H1 (cell line): ENCODE results near the gene PPP2R5B. TPM values are rescaled to one million over a fixed set of nuclear protein-coding genes. Genes with fewer than 3 reads are reported as not detected.

ENCODE experiments used
- CTCF ChIA-PET: fragments of 300-600 bp; sonication (Branson Sonifier 250); formaldehyde crosslinking; loops from one replicate; lab custom pipeline; 2021; ENCODE audit not compliant: partially characterized antibody; lab: Charles Lee
- POLR2A ChIA-PET: fragments of 300-600 bp; sonication (Branson Sonifier 250); formaldehyde crosslinking; loops from one replicate; lab custom pipeline; 2021; ENCODE audit warnings: inconsistent platforms; ENCODE audit not compliant: partially characterized antibody; lab: Charles Lee
- DNase-seq, 2 experiments: peaks; one replicate each; pipeline versions ENCODE4 v3.0.0 to v3.0.0-alpha.2; 2010 to 2022; ENCODE audit warnings: low spot score in 2 of 2, low read depth in 1 of 2, mixed read lengths in 1 of 2
- FAIRE-seq: peaks from 2 replicates; lab custom pipeline; 2011; peaks lifted over from hg19 to GRCh38; lab: Jason Lieb, UNC
- H2AFZ ChIP-seq: 2 replicates; pipeline ENCODE4 v1.8.1; 2012; ENCODE audit warnings: low read length, inconsistent platforms
- H2AK5ac ChIP-seq: 2 replicates; pipeline ENCODE4 v1.6.1; 2013; ENCODE audit warnings: low read depth, low read length
- H2BK120ac ChIP-seq: replicated peaks from 2 replicates; pipeline ENCODE3; 2013; ENCODE audit warnings: low read depth, low read length, inconsistent platforms
- H2BK12ac ChIP-seq: 2 replicates; pipeline ENCODE4 v1.6.1; 2013; ENCODE audit warnings: low read depth, low read length
- H2BK15ac ChIP-seq: 2 replicates; pipeline ENCODE4 v1.6.1; 2013; ENCODE audit warnings: low read length
- H2BK20ac ChIP-seq: 2 replicates; pipeline ENCODE4 v1.6.1; 2013; ENCODE audit warnings: low read length
- H2BK5ac ChIP-seq: 2 replicates; pipeline ENCODE4 v1.6.1; 2013; ENCODE audit warnings: low read depth, low read length
- H3K14ac ChIP-seq: 2 replicates; pipeline ENCODE4 v1.6.1; 2013; ENCODE audit warnings: inconsistent platforms; ENCODE audit not compliant: insufficient read length
- H3K18ac ChIP-seq: 2 replicates; pipeline ENCODE4 v1.6.1; 2013; ENCODE audit warnings: low read length; ENCODE audit errors: extremely low read depth
- H3K23ac ChIP-seq: 2 replicates; pipeline ENCODE4 v1.6.1; 2013; ENCODE audit warnings: inconsistent platforms; ENCODE audit not compliant: insufficient read length
- H3K23me2 ChIP-seq: 2 replicates; pipeline ENCODE4 v1.6.1; 2013; ENCODE audit warnings: low read depth, low read length
- H3K27ac ChIP-seq: 2 replicates; pipeline ENCODE4 v1.6.1; 2011; ENCODE audit warnings: low read depth, low read length, inconsistent platforms
- H3K27me3 ChIP-seq, 4 experiments: replicated peaks in 1 of 4; 1 replicate in 1 of 4; 2 replicates in 3 of 4; pipeline versions ENCODE4 v1.6.1 to v1.8.1; 2011 to 2013; ENCODE audit warnings: low read length in 3 of 4, mild to moderate bottlenecking in 3 of 4, inconsistent platforms in 2 of 4, mixed read lengths in 2 of 4, moderate library complexity in 1 of 4; ENCODE audit not compliant: control insufficient read depth in 3 of 4, insufficient read depth in 3 of 4; ENCODE audit errors: extremely low read depth in 1 of 4
- H3K36me3 ChIP-seq, 4 experiments: 2 replicates each; pipeline versions ENCODE4 v1.6.1 to v1.8.1; 2011 to 2013; ENCODE audit warnings: mild to moderate bottlenecking in 4 of 4, low read length in 3 of 4, moderate library complexity in 2 of 4, control low read depth in 1 of 4, inconsistent platforms in 1 of 4; ENCODE audit not compliant: insufficient read depth in 4 of 4, control insufficient read depth in 2 of 4
- H3K4ac ChIP-seq: replicated peaks from 2 replicates; pipeline ENCODE3; 2013; ENCODE audit warnings: low read length, low read depth, mixed read lengths, inconsistent platforms; ENCODE audit not compliant: insufficient read length
- H3K4me1 ChIP-seq, 4 experiments: replicated peaks in 1 of 4; 1 replicate in 1 of 4; 2 replicates in 3 of 4; pipeline versions ENCODE4 v1.6.1 to v1.8.1; 2011 to 2013; ENCODE audit warnings: low read length in 3 of 4, inconsistent platforms in 2 of 4, mixed read lengths in 1 of 4; ENCODE audit not compliant: insufficient read depth in 4 of 4, control insufficient read depth in 3 of 4
- H3K4me2 ChIP-seq, 2 experiments: 2 replicates each; pipeline versions ENCODE4 v1.6.1 to v1.8.1; 2011 to 2013; ENCODE audit warnings: low read depth in 2 of 2, low read length in 2 of 2, control low read depth in 1 of 2, inconsistent platforms in 1 of 2, mild to moderate bottlenecking in 1 of 2; ENCODE audit not compliant: insufficient read depth in 1 of 2
- H3K4me3 ChIP-seq, 4 experiments: fragments of 200-600, 300-600 bp in 1 of 4; sonication (generic), shearing (Covaris generic), sonication (Bioruptor Twin) in 1 of 4; 2 replicates each; pipeline versions ENCODE4 v1.5.1 to v1.8.1; 2011 to 2016; ENCODE audit warnings: low read length in 4 of 4, low read depth in 3 of 4, control low read depth in 2 of 4, inconsistent platforms in 2 of 4, mild to moderate bottlenecking in 2 of 4, mixed read lengths in 1 of 4, moderate library complexity in 1 of 4; ENCODE audit not compliant: insufficient read depth in 2 of 4; ENCODE audit errors: extremely low read depth in 1 of 4
- H3K56ac ChIP-seq: replicated peaks from 2 replicates; pipeline ENCODE3; 2013; ENCODE audit warnings: low read depth, mild to moderate bottlenecking, mixed read lengths, low read length, inconsistent platforms; ENCODE audit not compliant: insufficient read length
- H3K79me1 ChIP-seq: 2 replicates; pipeline ENCODE4 v1.6.1; 2013; ENCODE audit warnings: low read depth, low read length, control low read depth
- H3K79me2 ChIP-seq, 2 experiments: 2 replicates each; pipeline versions ENCODE4 v1.6.1 to v1.8.1; 2012 to 2013; ENCODE audit warnings: low read length in 2 of 2, mild to moderate bottlenecking in 2 of 2, inconsistent platforms in 1 of 2; ENCODE audit not compliant: insufficient read depth in 2 of 2, control insufficient read depth in 1 of 2
- H3K9ac ChIP-seq, 4 experiments: replicated peaks in 1 of 4; 1 replicate in 1 of 4; 2 replicates in 3 of 4; pipeline versions ENCODE4 v1.6.1 to v1.8.1; 2011 to 2013; ENCODE audit warnings: low read depth in 3 of 4, low read length in 3 of 4, control low read depth in 2 of 4, mild to moderate bottlenecking in 2 of 4, moderate library complexity in 2 of 4, inconsistent platforms in 1 of 4; ENCODE audit errors: extremely low read depth in 1 of 4
- H3K9me3 ChIP-seq, 2 experiments: 2 replicates each; pipeline versions ENCODE4 v1.6.1 to v1.8.1; 2012 to 2013; ENCODE audit warnings: mild to moderate bottlenecking in 2 of 2, moderate library complexity in 2 of 2, control low read depth in 1 of 2, inconsistent platforms in 1 of 2, low read depth in 1 of 2, low read length in 1 of 2, mixed read lengths in 1 of 2; ENCODE audit not compliant: insufficient read depth in 2 of 2
- H4K20me1 ChIP-seq, 2 experiments: replicated peaks in 1 of 2; 2 replicates each; pipeline versions ENCODE3 to v1.8.1; 2011 to 2013; ENCODE audit warnings: inconsistent platforms in 2 of 2, low read length in 2 of 2, mild to moderate bottlenecking in 1 of 2; ENCODE audit not compliant: insufficient read depth in 2 of 2, control insufficient read depth in 1 of 2
- H4K5ac ChIP-seq: 2 replicates; pipeline ENCODE4 v1.6.1; 2013; ENCODE audit warnings: low read length, low read depth, mixed read lengths, inconsistent platforms; ENCODE audit not compliant: insufficient read length
- H4K8ac ChIP-seq: 2 replicates; pipeline ENCODE4 v1.8.0; 2013; ENCODE audit warnings: mild to moderate bottlenecking, moderate library complexity, low read length, inconsistent platforms; ENCODE audit not compliant: insufficient read depth; ENCODE audit errors: extremely low read depth
- H4K91ac ChIP-seq: replicated peaks from 2 replicates; pipeline ENCODE3; 2013; ENCODE audit warnings: low read length, mixed read lengths, inconsistent platforms; ENCODE audit not compliant: insufficient read length
- FOSL1 ChIP-seq: IDR thresholded peaks from 2 replicates; pipeline ENCODE4 v1.6.1; 2011; ENCODE audit warnings: mild to moderate bottlenecking, low read depth, low read length, moderate library complexity; ENCODE audit not compliant: insufficient read depth
- JUND ChIP-seq: IDR thresholded peaks from 2 replicates; pipeline ENCODE4 v1.6.1; 2011; ENCODE audit warnings: mild to moderate bottlenecking, improper control_type of control experiment, low read length
- YY1 ChIP-seq: IDR thresholded peaks from 2 replicates; pipeline ENCODE4 v1.6.1; 2011; ENCODE audit warnings: low read depth, mild to moderate bottlenecking, low read length
- WGBS, 2 experiments: shearing (Covaris generic) in 1 of 2; methylation state at CpG; one replicate each; pipeline versions ENCODE4 v1.1.6 to v1.1.7; 2013 to 2015; ENCODE audit warnings: low lambda C conversion rate in 2 of 2, mixed read lengths in 2 of 2, inconsistent platforms in 1 of 2, low coverage in 1 of 2, missing lambda C conversion rate in 1 of 2; ENCODE audit not compliant: insufficient replicate concordance in 2 of 2, insufficient coverage in 1 of 2, insufficient read length in 1 of 2; ENCODE audit errors: extremely low coverage in 1 of 2, missing lambda C conversion rate in 1 of 2; 5-methylcytosine and 5-hydroxymethylcytosine counted together
- polyA plus RNA-seq, 7 experiments: library from polyadenylated mRNA; depleted of rRNA in 3 of 7; stranded (reverse) in 5 of 7; unstranded in 2 of 7; fragments of >200 nt in 5 of 7; fragments of 200-250 nt in 2 of 7; gene quantifications; 1 replicate in 5 of 7; 2 replicates in 1 of 7; 4 replicates in 1 of 7; pipeline versions ENCODE4 v1.2.1 to v1.2.3, GENCODE V29; 2011 to 2013; ENCODE audit warnings: missing spikeins in 2 of 7, mixed read lengths in 2 of 7
- total RNA-seq: library from RNA; stranded (reverse); fragmentation: NEBNext Ultra II Directional; extraction: Animal tissue kit (Norgen Biotek cat#: 25700); gene quantifications from 2 replicates; pipeline ENCODE4 v1.2.1, GENCODE V29; 2021

Gene PPP2R5B
- total and polyA plus RNA-seq, 2 of the 8 experiments (the other 6 are each of a cell fraction or from before 2014, with no cell fraction given): 4.9 to 5.1 TPM

DNA sequence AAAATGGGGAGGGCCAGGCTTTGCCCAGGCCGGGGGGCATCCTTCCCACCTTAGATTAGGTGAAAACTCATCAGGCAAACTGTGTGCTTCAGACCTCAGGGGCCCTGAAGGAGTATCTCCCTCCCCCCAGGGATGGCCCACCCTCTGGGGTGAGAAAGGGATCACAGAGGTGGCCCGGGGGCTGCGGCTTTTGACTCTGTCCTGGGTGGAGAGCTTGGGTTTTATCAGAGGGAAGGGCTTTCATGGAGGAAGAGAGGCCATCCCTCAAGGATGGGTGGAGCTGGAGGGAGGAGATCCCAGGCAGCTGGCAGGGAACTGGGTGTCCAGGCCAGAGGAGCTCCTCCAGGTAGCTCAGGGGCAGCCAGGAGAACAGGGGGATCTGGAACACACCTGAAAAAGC lies 3.1 kb upstream of the PPP2R5B start:
- H3K79me1 ChIP-seq: no peaks in the 10 kb centered on the region
- WGBS, 2 experiments: 88% methylated on average over 2 of the region's 3 CpGs; no CpG with 5 or more reads in 1 of the 2 experiments
- H3K18ac ChIP-seq: no peak overlapping the region
- DNase-seq (no peak), FAIRE-seq (no peak)
- no peak overlapping the region for H2BK5ac ChIP-seq
- H3K23ac ChIP-seq: no peak overlapping the region
- peaks cover 17% of the 10 kb centered on the region for H3K23me2 ChIP-seq
- H3K36me3 ChIP-seq: no peaks in the 10 kb centered on the region
- H2BK120ac ChIP-seq: no peak overlapping the region
- H4K8ac ChIP-seq: no peak overlapping the region
- H3K14ac ChIP-seq: no peak overlapping the region
- no peak overlapping the region for H3K56ac ChIP-seq
- POLR2A ChIA-PET: no interaction called here
- TF ChIP-seq YY1: no peak
- TF ChIP-seq JUND: no peak
- no peak for TF ChIP-seq FOSL1
- no peaks in the 10 kb centered on the region for H3K9me3 ChIP-seq
- no peak overlapping the region for H2BK15ac ChIP-seq
- CTCF ChIA-PET: interaction anchor here (0.6 to 6.1 kb wide), 4 partner anchors 15 to 297 kb away, joined by 3 to 37 read pairs (median 4); partner anchors contain the start of gene GPHA2
- no peak overlapping the region for H3K27ac ChIP-seq
- no peak overlapping the region for H3K4me2 ChIP-seq
- H3K27me3 ChIP-seq: peaks cover 0 to 6% (median 4%) of the 10 kb centered on the region in 4 experiments; a peak in 4 of 7 replicates
- no peak overlapping the region for H3K9ac ChIP-seq
- no peak overlapping the region for H4K91ac ChIP-seq
- H3K79me2 ChIP-seq: no peaks in the 10 kb centered on the region
- no peak overlapping the region for H4K5ac ChIP-seq
- no peak overlapping the region for H2AFZ ChIP-seq
- H2BK20ac ChIP-seq: no peak overlapping the region
- no peak overlapping the region for H2BK12ac ChIP-seq
- H4K20me1 ChIP-seq: no peaks in the 10 kb centered on the region
- H3K4me1 ChIP-seq: peaks cover 0 to 9% (median 5%) of the 10 kb centered on the region in 4 experiments; a peak in 6 of 7 replicates
- H2AK5ac ChIP-seq: no peak overlapping the region
- no peak overlapping the region for H3K4me3 ChIP-seq
- no peak overlapping the region for H3K4ac ChIP-seq
